ENCODE measurements around the gene PRDM4.
A peak's percentile ranks its signal among the peaks of the same experiment; 100 is the strongest.

Gene PRDM4

DNA sequence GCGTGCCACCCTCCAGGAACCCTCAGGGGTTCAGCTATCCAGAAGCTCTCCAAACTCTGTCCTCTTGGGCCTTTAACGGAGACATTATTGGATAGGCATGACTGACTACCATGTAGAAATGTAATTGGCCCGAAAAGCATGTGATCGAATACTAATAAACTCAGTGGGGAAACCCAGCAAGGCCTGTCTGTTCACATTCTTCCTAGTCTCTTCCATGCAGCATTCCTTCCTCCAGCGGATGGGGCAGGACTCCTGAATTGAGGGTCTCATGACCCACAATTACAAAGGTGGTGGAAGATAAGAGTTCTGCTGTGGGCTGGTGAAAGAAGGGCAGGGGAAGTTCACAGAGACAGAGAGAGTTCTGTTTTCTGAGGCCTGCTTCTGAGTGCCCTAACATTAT is 6.5 kb upstream of the PRDM4 start:
- H3K27me3 ChIP-seq, result no peaks in the 10 kb centered on the region
- no peak overlapping the region for H3K27ac ChIP-seq
- H3K9me3 ChIP-seq, result no peaks in the 10 kb centered on the region
- no peaks in the 10 kb centered on the region for H3K4me1 ChIP-seq
- H3K4me3 ChIP-seq, result no peak overlapping the region
- no peak overlapping the region for H3K9ac ChIP-seq
- no peaks in the 10 kb centered on the region for H3K36me3 ChIP-seq
- H4K20me1 ChIP-seq, result no peaks in the 10 kb centered on the region
- no peak overlapping the region for H3K4me2 ChIP-seq
- no peak for TF ChIP-seq Cebpa-rat (IDR thresholded peaks at IDR 0.05)

DNA sequence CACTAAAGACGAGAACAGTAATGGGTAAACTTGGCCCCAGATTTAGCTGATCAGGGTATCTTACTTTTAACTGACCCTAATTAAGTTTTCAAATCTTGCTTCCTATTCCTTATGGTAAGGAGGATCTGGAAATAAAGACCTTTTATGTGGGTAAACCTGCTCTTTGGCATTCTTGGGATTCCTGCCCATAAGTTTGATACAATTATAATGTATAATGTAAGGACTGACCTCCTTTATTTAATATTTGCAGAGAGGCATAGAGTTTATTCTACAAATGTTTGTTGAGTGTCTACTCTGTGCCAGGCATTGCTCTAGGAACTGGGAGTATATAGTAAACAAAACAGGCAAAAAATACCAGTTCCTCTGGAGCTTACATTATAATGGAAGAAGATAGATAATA is 4.4 kb upstream of the PRDM4 start:
- Histone ChIP-seq H4K20me1 (peaks cover under 1% of the 10 kb centered on the region; the same call in 1 of the 2 replicates), H3K27me3 (no peaks in the 10 kb centered on the region), H3K9ac (no peak overlapping the region), H3K9me3 (no peaks in the 10 kb centered on the region), H3K4me3 (no peak overlapping the region), H3K4me2 (no peak overlapping the region), H3K27ac (no peak overlapping the region), H3K4me1 (no peaks in the 10 kb centered on the region), H3K36me3 (no peaks in the 10 kb centered on the region)
- no peak for TF ChIP-seq Cebpa-rat (IDR thresholded peaks at IDR 0.05)

DNA sequence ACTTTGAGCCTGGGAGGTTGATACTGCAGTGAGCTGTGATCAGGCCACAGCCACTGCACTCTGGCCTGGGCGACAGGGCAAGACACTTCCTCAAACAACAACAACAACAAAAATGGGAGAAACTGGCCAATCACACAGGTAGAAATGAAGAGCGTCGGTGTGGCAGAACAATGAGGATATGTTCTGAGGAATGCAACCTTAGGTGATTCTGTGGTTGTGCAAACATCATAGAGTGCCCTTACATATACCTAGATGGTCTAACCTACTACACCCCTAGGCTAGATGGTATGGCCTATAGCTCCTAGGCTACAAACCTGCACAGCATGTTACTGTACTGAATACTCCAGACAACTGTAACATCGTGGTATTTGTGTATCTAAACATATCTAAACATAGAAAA is 3.7 kb upstream of the PRDM4 start:
- no peak overlapping the region for H3K27ac ChIP-seq
- no peak for TF ChIP-seq Cebpa-rat (IDR thresholded peaks at IDR 0.05)
- no peaks in the 10 kb centered on the region for H3K9me3 ChIP-seq
- H4K20me1 ChIP-seq, result peaks cover 7% of the 10 kb centered on the region
- H3K27me3 ChIP-seq, result no peaks in the 10 kb centered on the region
- H3K4me3 ChIP-seq, result no peak overlapping the region
- H3K36me3 ChIP-seq, result no peaks in the 10 kb centered on the region
- H3K4me2 ChIP-seq, result no peak overlapping the region
- H3K9ac ChIP-seq, result no peak overlapping the region
- peaks cover 6% of the 10 kb centered on the region for H3K4me1 ChIP-seq

- Histone ChIP-seq H3K4me2 (no peak overlapping the region), H3K9ac (no peak overlapping the region), H3K9me3 (no peaks in the 10 kb centered on the region), H3K4me1 (peaks cover 23% of the 10 kb centered on the region), H3K36me3 (peaks cover 11% of the 10 kb centered on the region), H3K4me3 (no peak overlapping the region), H3K27ac (no peak overlapping the region), H3K27me3 (no peaks in the 10 kb centered on the region), H4K20me1 (peaks cover 25% of the 10 kb centered on the region)
- no peak for TF ChIP-seq Cebpa-rat (IDR thresholded peaks at IDR 0.05)
These were observed 1.9 kb upstream of the PRDM4 start for GRCh38 chr12:107762874-107763273.

- H3K9ac ChIP-seq, result peak overlapping the region; percentile 94; the same call in 1 of the 2 replicates
These were observed 566 bp upstream of the PRDM4 start for GRCh38 chr12:107761502-107761904.

GRCh38 chr12:107760207-107760808 is 629 bp downstream of the PRDM4 start:
- Histone ChIP-seq H3K4me2 (peak overlapping the region; percentile 83), H3K4me3 (peak overlapping the region; percentile 93), H3K27me3 (no peaks in the 10 kb centered on the region), H3K27ac (peak overlapping the region; percentile 90), H3K36me3 (peaks cover 36% of the 10 kb centered on the region), H3K9ac (peak overlapping the region; percentile 94), H4K20me1 (peaks cover 46% of the 10 kb centered on the region), H3K4me1 (peaks cover 27% of the 10 kb centered on the region), H3K9me3 (no peaks in the 10 kb centered on the region)
- TF ChIP-seq Cebpa-rat (IDR thresholded peaks at IDR 0.05), result no peak

More at GRCh38 chr12:107761502-107761904, 566 bp upstream of the PRDM4 start:
- Histone ChIP-seq H3K4me1 (peaks cover 27% of the 10 kb centered on the region), H3K27ac (no peak overlapping the region), H3K4me3 (peak overlapping the region; percentile 93), H3K4me2 (peak overlapping the region; percentile 61), H3K9me3 (no peaks in the 10 kb centered on the region), H3K27me3 (no peaks in the 10 kb centered on the region), H3K36me3 (peaks cover 24% of the 10 kb centered on the region), H4K20me1 (peaks cover 39% of the 10 kb centered on the region)
- TF ChIP-seq Cebpa-rat (IDR thresholded peaks at IDR 0.05), result no peak

- peak overlapping the region; percentile 94 for H3K9ac ChIP-seq
- no peak overlapping the region for H3K27ac ChIP-seq
- H3K4me3 ChIP-seq, result peak overlapping the region; percentile 93
- peak overlapping the region; percentile 83 for H3K4me2 ChIP-seq
- H3K9me3 ChIP-seq, result no peaks in the 10 kb centered on the region
- H3K27me3 ChIP-seq, result no peaks in the 10 kb centered on the region
- H3K36me3 ChIP-seq, result peaks cover 44% of the 10 kb centered on the region
- TF ChIP-seq Cebpa-rat (IDR thresholded peaks at IDR 0.05), result no peak
- H4K20me1 ChIP-seq, result peaks cover 52% of the 10 kb centered on the region
- H3K4me1 ChIP-seq, result peaks cover 27% of the 10 kb centered on the region
These were observed 1.5 kb downstream of the PRDM4 start for GRCh38 chr12:107759410-107759809.

- H3K36me3 ChIP-seq, result peaks cover 99% of the 10 kb centered on the region
- no peaks in the 10 kb centered on the region for H3K27me3 ChIP-seq
- peaks cover 71% of the 10 kb centered on the region for H4K20me1 ChIP-seq
- no peak overlapping the region for H3K4me2 ChIP-seq
- no peaks in the 10 kb centered on the region for H3K9me3 ChIP-seq
- H3K4me3 ChIP-seq, result no peak overlapping the region
- no peaks in the 10 kb centered on the region; the same call in 1 of the 2 replicates for H3K4me1 ChIP-seq
- no peak overlapping the region for H3K9ac ChIP-seq
- TF ChIP-seq Cebpa-rat (IDR thresholded peaks at IDR 0.05), result no peak
- H3K27ac ChIP-seq, result no peak overlapping the region
These were observed 11.9 kb downstream of the PRDM4 start for GRCh38 chr12:107749083-107749482.

GRCh38 chr12:107748472-107748871 is 12.5 kb downstream of the PRDM4 start:
- Histone ChIP-seq H3K4me2 (no peak overlapping the region), H3K9ac (no peak overlapping the region), H3K9me3 (no peaks in the 10 kb centered on the region), H3K27ac (no peak overlapping the region), H3K4me3 (no peak overlapping the region), H3K36me3 (peaks cover 99% of the 10 kb centered on the region), H3K4me1 (no peaks in the 10 kb centered on the region; the same call in 1 of the 2 replicates), H4K20me1 (peaks cover 66% of the 10 kb centered on the region), H3K27me3 (no peaks in the 10 kb centered on the region)
- no peak for TF ChIP-seq Cebpa-rat (IDR thresholded peaks at IDR 0.05)

- peaks cover 14% of the 10 kb centered on the region for H3K4me1 ChIP-seq
- peak overlapping the region; percentile 41 for H3K4me2 ChIP-seq
- no peak overlapping the region for H3K27ac ChIP-seq
- no peaks in the 10 kb centered on the region for H3K27me3 ChIP-seq
- no peaks in the 10 kb centered on the region for H3K9me3 ChIP-seq
- H3K4me3 ChIP-seq, result no peak overlapping the region
- H3K36me3 ChIP-seq, result peaks cover 100% of the 10 kb centered on the region
- peaks cover 30% of the 10 kb centered on the region for H4K20me1 ChIP-seq
- no peak for TF ChIP-seq Cebpa-rat (IDR thresholded peaks at IDR 0.05)
- H3K9ac ChIP-seq, result no peak overlapping the region
These were observed 24.0 kb downstream of the PRDM4 start for GRCh38 chr12:107736914-107737313.

Measured in BLaER1 (cell line).